GM21515 (cell line): ENCODE results near the gene AUTS2.

ENCODE experiments used
- ATAC-seq: cut with Tn5 transposase; IDR thresholded peaks from one replicate; pipeline ENCODE4 v1.9.1; 2021; ENCODE audit not compliant: unreplicated experiment

The AUTS2 gene

GRCh38 chr7:70432567-70433001 is 834.3 kb downstream of the AUTS2 start:
- ATAC-seq: no peak

- no peak for ATAC-seq
These were observed 836.1 kb downstream of the AUTS2 start for GRCh38 chr7:70434376-70434775.

GRCh38 chr7:70434821-70435220 is 836.5 kb downstream of the AUTS2 start:
- no peak for ATAC-seq

GRCh38 chr7:70435634-70436033 is 837.4 kb downstream of the AUTS2 start:
- no peak for ATAC-seq

- ATAC-seq: no peak
These were observed 838.6 kb downstream of the AUTS2 start for GRCh38 chr7:70436790-70437350.

GRCh38 chr7:70439651-70440050 is 841.4 kb downstream of the AUTS2 start:
- no peak for ATAC-seq

- ATAC-seq: no peak
These were observed 848.3 kb downstream of the AUTS2 start for GRCh38 chr7:70446448-70447143.

GRCh38 chr7:70448312-70448906 is 850.1 kb downstream of the AUTS2 start:
- ATAC-seq: no peak

- no peak for ATAC-seq
These were observed 852.5 kb downstream of the AUTS2 start for GRCh38 chr7:70450731-70451130.

- no peak for ATAC-seq
These were observed 857.6 kb downstream of the AUTS2 start for GRCh38 chr7:70455925-70456324.

- ATAC-seq: peak; percentile 67
These were observed 858.4 kb downstream of the AUTS2 start for GRCh38 chr7:70456719-70457118.

- ATAC-seq: no peak
These were observed 859.2 kb downstream of the AUTS2 start for GRCh38 chr7:70457482-70457881.

GRCh38 chr7:70457883-70458680 is 859.8 kb downstream of the AUTS2 start:
- no peak for ATAC-seq

- no peak for ATAC-seq
These were observed 860.5 kb downstream of the AUTS2 start for GRCh38 chr7:70458745-70459144.

- ATAC-seq: no peak
These were observed 861.3 kb downstream of the AUTS2 start for GRCh38 chr7:70459546-70459945.

- ATAC-seq: no peak
These were observed 861.8 kb downstream of the AUTS2 start for GRCh38 chr7:70460071-70460470.

GRCh38 chr7:70460562-70460961 is 862.3 kb downstream of the AUTS2 start:
- ATAC-seq: no peak

GRCh38 chr7:70463352-70463938 is 865.2 kb downstream of the AUTS2 start:
- ATAC-seq: no peak

- ATAC-seq: no peak
These were observed 868.6 kb downstream of the AUTS2 start for GRCh38 chr7:70466725-70467364.

- no peak for ATAC-seq
These were observed 872.5 kb downstream of the AUTS2 start for GRCh38 chr7:70470746-70471145.
